ENCODE data around the gene SHKBP1. TPM values are rescaled to one million over a fixed set of nuclear protein-coding genes. Genes with fewer than 3 reads are reported as not detected.

SHKBP1 gene
- total and polyA plus RNA-seq, 4 donors, result 10.1 to 22.9 (median 15.4) TPM

GRCh38 chr19:40614622-40615411, 38.1 kb downstream of the SHKBP1 start:
- peaks cover 0 to 1% (median 0%) of the 10 kb centered on the region in 4 donors for H3K36me3 ChIP-seq (ENCODE audit: control insufficient read depth in 4 of 4, insufficient read depth in 3 of 4, low read depth in 1 of 4, low read length in 3 of 4)
- H3K9me3 ChIP-seq (ENCODE audit: control insufficient read depth in 4 of 4, low read length in 3 of 4), result no peaks in the 10 kb centered on the region
- TF ChIP-seq SP1 (IDR thresholded peaks at IDR 0.05) (peak; percentile 23), ATF3 (IDR thresholded peaks at IDR 0.05) (no peak), NR2F2 (IDR thresholded peaks at IDR 0.05) (peak; percentile 31)
- H3K9ac ChIP-seq (ENCODE audit: low read depth in 1 of 2, low read length in 2 of 2), result no peak overlapping the region
- DNase-seq (ENCODE audit: low spot score), result peak; percentile 89
- H3K27ac ChIP-seq (ENCODE audit: low read depth in 1 of 2, low read length in 2 of 2), result peak overlapping the region; percentile 19 to 39
- H3K4me1 ChIP-seq (ENCODE audit: control insufficient read depth in 4 of 4, insufficient read depth in 4 of 4, low read length in 3 of 4), result peaks cover 2 to 14% (median 4%) of the 10 kb centered on the region in 4 donors
- H3K4me3 ChIP-seq (ENCODE audit: low read depth in 1 of 3, low read length in 3 of 3), result peak overlapping the region in 2 of 3 donors; percentile 17 to 38
- WGBS, result 15% methylated on average over 27 of the region's 27 CpGs
- H3K27me3 ChIP-seq (ENCODE audit: control insufficient read depth in 4 of 4, insufficient read depth in 4 of 4, low read length in 3 of 4), result peaks cover 0 to 4% (median 0%) of the 10 kb centered on the region in 4 donors

- DNase-seq (ENCODE audit: low spot score), result no peak
- TF ChIP-seq YY1 (IDR thresholded peaks at IDR 0.05), result no peak
- TF ChIP-seq GABPA (IDR thresholded peaks at IDR 0.05 in 1 of 2, conservative IDR thresholded peaks at IDR 0.05 in 1 of 2), result no peak
- TF ChIP-seq RAD21 (IDR thresholded peaks at IDR 0.05), result no peak
- no peak for TF ChIP-seq EGR1 (IDR thresholded peaks at IDR 0.05; ENCODE audit: low read depth in 2 of 2)
- TF ChIP-seq FOXA2 (IDR thresholded peaks at IDR 0.05), result no peak
- no peak for TF ChIP-seq MAX (IDR thresholded peaks at IDR 0.05)
- TF ChIP-seq HNF4G (IDR thresholded peaks at IDR 0.05), result no peak
- no peak for TF ChIP-seq NR2F2 (IDR thresholded peaks at IDR 0.05)
- TF ChIP-seq TAF1 (conservative IDR thresholded peaks at IDR 0.05), result no peak
- TF ChIP-seq CTCF (IDR thresholded peaks at IDR 0.05; ENCODE audit: low read depth, low read length, missing input control), result no peak
- TF ChIP-seq ZBTB33 (IDR thresholded peaks at IDR 0.05), result no peak
- TF ChIP-seq SP1 (IDR thresholded peaks at IDR 0.05), result no peak
- no peak for TF ChIP-seq REST (IDR thresholded peaks at IDR 0.05)
- TF ChIP-seq JUND (IDR thresholded peaks at IDR 0.05), result no peak
- no peak for TF ChIP-seq ATF3 (IDR thresholded peaks at IDR 0.05)
- TF ChIP-seq FOXA1 (IDR thresholded peaks at IDR 0.05), result no peak
- TF ChIP-seq HNF4A (conservative IDR thresholded peaks at IDR 0.05), result no peak
- no peak for TF ChIP-seq RXRA (IDR thresholded peaks at IDR 0.05)
- 78% methylated on average over 5 of the region's 5 CpGs for WGBS
- no peak overlapping the region for H3K27ac ChIP-seq (ENCODE audit: low read depth in 1 of 2, low read length in 2 of 2)
- H3K9me3 ChIP-seq (ENCODE audit: control insufficient read depth in 4 of 4, low read length in 3 of 4), result no peaks in the 10 kb centered on the region
- H3K9ac ChIP-seq (ENCODE audit: low read depth in 1 of 2, low read length in 2 of 2), result no peak overlapping the region
- H3K27me3 ChIP-seq (ENCODE audit: control insufficient read depth in 4 of 4, insufficient read depth in 4 of 4, low read length in 3 of 4), result peaks cover 0 to 4% (median 0%) of the 10 kb centered on the region in 4 donors
- H3K4me1 ChIP-seq (ENCODE audit: control insufficient read depth in 4 of 4, insufficient read depth in 4 of 4, low read length in 3 of 4), result peaks cover 0 to 7% (median under 1%) of the 10 kb centered on the region in 4 donors
- H3K4me3 ChIP-seq (ENCODE audit: low read depth in 1 of 3, low read length in 3 of 3), result no peak overlapping the region
- H3K36me3 ChIP-seq (ENCODE audit: control insufficient read depth in 4 of 4, insufficient read depth in 3 of 4, low read depth in 1 of 4, low read length in 3 of 4), result peaks cover 0 to 1% (median 0%) of the 10 kb centered on the region in 4 donors
Observed at GRCh38 chr19:40616178-40616577, 39.5 kb downstream of the SHKBP1 start.
